Osteoblast (primary cell): ENCODE data around the gene ADGRD1. TPM values are rescaled to one million over a fixed set of nuclear protein-coding genes. Genes with fewer than 3 reads are reported as not detected.

ENCODE experiments used
- DNase-seq: peaks from one replicate; pipeline ENCODE4 v3.0.0; 2011; ENCODE audit warnings: low spot score, mixed read lengths; ENCODE audit not compliant: insufficient read length; ENCODE audit errors: missing footprints
- H2AFZ ChIP-seq: 2 replicates; pipeline ENCODE4 v1.6.0; 2011; ENCODE audit warnings: mild to moderate bottlenecking, low read length
- H3K27ac ChIP-seq: 2 replicates; pipeline ENCODE4 v1.5.1; 2011; ENCODE audit warnings: mild to moderate bottlenecking, low read depth, low read length, moderate library complexity
- H3K27me3 ChIP-seq: 2 replicates; pipeline ENCODE4 v1.6.0; 2012; ENCODE audit warnings: mild to moderate bottlenecking, control low read depth, inconsistent platforms, low read length, moderate library complexity; ENCODE audit not compliant: insufficient read depth
- H3K36me3 ChIP-seq: 2 replicates; pipeline ENCODE4 v1.5.1; 2011; ENCODE audit warnings: mild to moderate bottlenecking, low read length, control low read depth, moderate library complexity; ENCODE audit not compliant: insufficient read depth
- H3K4me1 ChIP-seq: 2 replicates; pipeline ENCODE4 v1.5.1; 2011; ENCODE audit warnings: mild to moderate bottlenecking, low read length, control low read depth, moderate library complexity; ENCODE audit not compliant: insufficient read depth
- H3K4me2 ChIP-seq: 2 replicates; pipeline ENCODE4 v1.6.0; 2011; ENCODE audit warnings: mild to moderate bottlenecking, low read length; ENCODE audit not compliant: insufficient read depth
- H3K4me3 ChIP-seq: fragments of 200-600 bp; sonication (generic); 3 replicates; pipeline ENCODE4 v1.5.1; 2012; ENCODE audit warnings: mild to moderate bottlenecking, low read length, inconsistent platforms; ENCODE audit not compliant: insufficient read depth
- H3K79me2 ChIP-seq: 2 replicates; pipeline ENCODE4 v1.6.0; 2012; ENCODE audit warnings: mild to moderate bottlenecking, low read length, control low read depth, inconsistent platforms; ENCODE audit not compliant: insufficient read depth
- H3K9me3 ChIP-seq: 2 replicates; pipeline ENCODE4 v1.5.1; 2011; ENCODE audit warnings: low read depth, low read length, control low read depth
- H4K20me1 ChIP-seq: 2 replicates; pipeline ENCODE4 v1.6.0; 2012; ENCODE audit warnings: mild to moderate bottlenecking, low read length, control low read depth; ENCODE audit not compliant: insufficient read depth
- total RNA-seq: library from RNA; depleted of rRNA; stranded (reverse); fragments of >200 nt; gene quantifications from 2 replicates; pipeline ENCODE4 v1.2.3, GENCODE V29; 2012
- TF ChIP-seq, protein P1 (sequence below): IDR thresholded peaks from 2 replicates; pipeline ENCODE4 v1.5.1; 2011; ENCODE audit warnings: mild to moderate bottlenecking, low read depth, low read length, moderate library complexity; ENCODE audit errors: extremely low read depth

Gene ADGRD1
- total RNA-seq, 1 donor = 0.72 TPM

DNA sequence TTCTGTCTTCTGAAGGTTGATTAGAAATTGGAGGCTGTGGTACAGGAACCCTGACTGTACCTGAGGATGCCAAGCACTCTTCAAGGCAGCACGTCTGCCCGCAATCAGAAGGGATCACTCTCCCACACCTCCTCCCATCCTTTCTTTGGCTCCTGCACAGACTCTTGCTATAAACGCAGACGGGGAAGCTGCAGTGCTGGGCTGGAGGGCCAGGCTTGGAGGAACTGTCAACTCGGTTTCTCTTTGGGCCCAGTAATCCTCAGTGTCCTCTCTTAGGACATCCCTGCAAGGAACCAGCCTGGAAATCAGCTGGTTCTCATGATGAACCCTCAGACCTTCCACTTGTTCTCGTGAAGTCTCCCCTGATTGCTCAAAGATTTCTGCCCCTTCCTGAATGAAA is 201.4 kb downstream of the ADGRD1 start:
- Histone ChIP-seq H3K36me3 (no peaks in the 10 kb centered on the region), H2AFZ (no peak overlapping the region), H3K9me3 (no peaks in the 10 kb centered on the region), H3K27ac (no peak overlapping the region), H3K79me2 (no peaks in the 10 kb centered on the region), H3K4me3 (no peak overlapping the region), H3K4me2 (no peak overlapping the region), H4K20me1 (no peaks in the 10 kb centered on the region), H3K27me3 (no peaks in the 10 kb centered on the region), H3K4me1 (no peaks in the 10 kb centered on the region)
- DNase-seq = no peak
- TF ChIP-seq, protein P1, sequence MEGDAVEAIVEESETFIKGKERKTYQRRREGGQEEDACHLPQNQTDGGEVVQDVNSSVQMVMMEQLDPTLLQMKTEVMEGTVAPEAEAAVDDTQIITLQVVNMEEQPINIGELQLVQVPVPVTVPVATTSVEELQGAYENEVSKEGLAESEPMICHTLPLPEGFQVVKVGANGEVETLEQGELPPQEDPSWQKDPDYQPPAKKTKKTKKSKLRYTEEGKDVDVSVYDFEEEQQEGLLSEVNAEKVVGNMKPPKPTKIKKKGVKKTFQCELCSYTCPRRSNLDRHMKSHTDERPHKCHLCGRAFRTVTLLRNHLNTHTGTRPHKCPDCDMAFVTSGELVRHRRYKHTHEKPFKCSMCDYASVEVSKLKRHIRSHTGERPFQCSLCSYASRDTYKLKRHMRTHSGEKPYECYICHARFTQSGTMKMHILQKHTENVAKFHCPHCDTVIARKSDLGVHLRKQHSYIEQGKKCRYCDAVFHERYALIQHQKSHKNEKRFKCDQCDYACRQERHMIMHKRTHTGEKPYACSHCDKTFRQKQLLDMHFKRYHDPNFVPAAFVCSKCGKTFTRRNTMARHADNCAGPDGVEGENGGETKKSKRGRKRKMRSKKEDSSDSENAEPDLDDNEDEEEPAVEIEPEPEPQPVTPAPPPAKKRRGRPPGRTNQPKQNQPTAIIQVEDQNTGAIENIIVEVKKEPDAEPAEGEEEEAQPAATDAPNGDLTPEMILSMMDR = no peak

DNA sequence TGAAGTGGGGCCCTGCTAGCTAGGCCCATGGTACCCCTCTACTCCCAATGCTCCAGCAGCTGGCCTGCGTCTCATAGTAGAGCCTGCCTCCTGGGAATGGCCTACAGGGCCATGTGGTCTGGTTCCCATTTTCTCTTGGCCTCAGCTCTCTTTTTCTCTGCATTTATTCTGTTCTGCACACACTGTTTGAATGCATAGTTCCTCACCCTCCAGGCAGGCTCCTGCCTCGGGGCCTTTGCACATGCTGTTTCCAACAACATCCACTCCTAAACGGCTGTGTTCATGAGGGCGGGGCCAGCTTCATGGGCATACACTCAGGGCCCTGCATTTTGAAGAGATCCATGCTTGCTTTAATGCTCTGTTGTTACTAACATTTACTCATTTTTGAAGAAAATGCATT is 204.0 kb downstream of the ADGRD1 start:
- H3K4me1 ChIP-seq = no peaks in the 10 kb centered on the region
- no peaks in the 10 kb centered on the region for H3K36me3 ChIP-seq
- no peaks in the 10 kb centered on the region for H3K27me3 ChIP-seq
- TF ChIP-seq, protein P1 = no peak
- H3K4me3 ChIP-seq = no peak overlapping the region
- H3K79me2 ChIP-seq = no peaks in the 10 kb centered on the region
- no peak for DNase-seq
- H3K27ac ChIP-seq = no peak overlapping the region
- H2AFZ ChIP-seq = no peak overlapping the region
- H3K4me2 ChIP-seq = no peak overlapping the region
- H4K20me1 ChIP-seq = no peaks in the 10 kb centered on the region
- H3K9me3 ChIP-seq = no peaks in the 10 kb centered on the region

DNA sequence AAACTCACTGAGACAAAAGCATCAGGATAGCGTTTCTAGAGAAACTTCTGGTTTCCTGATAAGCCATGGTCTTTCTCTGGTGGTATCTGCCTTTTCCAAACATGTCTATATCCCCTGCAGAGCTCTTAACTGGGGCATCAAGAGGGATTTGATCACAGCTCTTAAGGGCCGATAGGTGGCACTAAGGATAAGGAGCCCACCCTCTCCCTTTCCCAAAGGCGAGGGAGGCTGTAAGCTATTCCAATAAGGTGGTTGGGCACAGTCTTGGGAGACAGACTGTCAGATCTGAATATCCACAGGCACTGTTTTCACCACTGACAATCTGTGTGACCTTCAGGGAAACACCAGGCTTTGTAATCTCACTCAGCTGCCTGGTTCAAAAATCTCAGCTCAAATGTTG is 206.0 kb downstream of the ADGRD1 start:
- Histone ChIP-seq H2AFZ (no peak overlapping the region), H3K4me3 (no peak overlapping the region), H4K20me1 (no peaks in the 10 kb centered on the region), H3K4me1 (no peaks in the 10 kb centered on the region), H3K27ac (no peak overlapping the region), H3K4me2 (no peak overlapping the region), H3K36me3 (no peaks in the 10 kb centered on the region), H3K9me3 (no peaks in the 10 kb centered on the region), H3K79me2 (no peaks in the 10 kb centered on the region), H3K27me3 (no peaks in the 10 kb centered on the region)
- no peak for DNase-seq
- TF ChIP-seq, protein P1 = no peak

DNA sequence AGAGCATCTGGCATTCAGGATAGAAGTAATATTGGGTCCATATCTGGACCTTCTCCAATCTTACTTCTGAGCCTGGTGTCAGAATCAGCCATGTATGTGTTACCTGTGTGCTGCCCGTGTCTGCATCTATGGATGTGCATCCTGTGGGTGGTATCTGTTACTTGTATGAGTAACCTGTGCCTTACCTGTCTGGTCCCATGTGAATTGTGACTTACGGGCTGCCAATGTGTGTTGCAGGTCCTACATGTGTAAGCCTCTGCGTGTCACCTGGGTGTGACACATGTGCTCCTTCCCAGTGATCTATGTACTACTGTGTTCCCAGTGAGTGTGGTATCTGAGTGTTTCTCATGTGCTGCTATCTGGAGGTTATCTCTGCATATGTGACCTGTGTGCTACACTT is 208.4 kb downstream of the ADGRD1 start:
- H4K20me1 ChIP-seq = no peaks in the 10 kb centered on the region
- no peak overlapping the region for H3K4me3 ChIP-seq
- no peaks in the 10 kb centered on the region for H3K36me3 ChIP-seq
- H3K4me2 ChIP-seq = no peak overlapping the region
- H3K9me3 ChIP-seq = no peaks in the 10 kb centered on the region
- no peaks in the 10 kb centered on the region for H3K27me3 ChIP-seq
- no peaks in the 10 kb centered on the region for H3K4me1 ChIP-seq
- H3K79me2 ChIP-seq = no peaks in the 10 kb centered on the region
- no peak overlapping the region for H2AFZ ChIP-seq
- no peak overlapping the region for H3K27ac ChIP-seq
- no peak for DNase-seq
- TF ChIP-seq, protein P1 = no peak
